HepG2 (cell line): Measurements from ENCODE around the gene MAN2B2. TPM values are rescaled to one million over a fixed set of nuclear protein-coding genes. Genes with fewer than 3 reads are reported as not detected.

ENCODE experiments used
- ATAC-seq: fragments of 200-7000 bp; cut with Tn5 transposase; 3 replicates; pipeline ENCODE4 v1.9.1; 2020; ENCODE audit warnings: mild to moderate bottlenecking, moderate library complexity
- BruUV-seq: library from RNA; stranded (reverse); fragments of 400-500 nt; replicated peaks from 2 replicates; lab custom pipeline; 2021; lab: Mats Ljungman, UMichigan
- CTCF ChIA-PET: fragments of 300-600 bp; formaldehyde crosslinking; extraction: SDS; loops from one replicate; lab custom pipeline; 2021; ENCODE audit warnings: low total read pairs, inconsistent platforms, low intra/inter-chr PET ratio; lab: Yijun Ruan, JAX
- POLR2A ChIA-PET: fragments of 350-600 bp; sonication (Branson Sonifier 250); formaldehyde crosslinking; loops from one replicate; lab custom pipeline; 2020; ENCODE audit warnings: antibody characterized with exemption, inconsistent platforms; lab: Yijun Ruan, JAX
- DNase-seq: peaks from one replicate; pipeline ENCODE4 v3.0.0-alpha.2; 2015; ENCODE audit warnings: low spot score
- FAIRE-seq: peaks from 3 replicates; lab custom pipeline; 2011; peaks lifted over from hg19 to GRCh38; lab: Jason Lieb, UNC
- H2AFZ ChIP-seq: one replicate; pipeline ENCODE4 v1.6.1; 2011; ENCODE audit warnings: low read length, inconsistent platforms
- H3K27ac ChIP-seq: fragments of 300-600 bp; 3 replicates; pipeline ENCODE4 v1.8.0; 2011; ENCODE audit warnings: mixed run types, mild to moderate bottlenecking, mixed read lengths, low read length, inconsistent platforms; ENCODE audit not compliant: insufficient read depth; ENCODE audit errors: extremely low read length
- H3K27me3 ChIP-seq, 2 experiments: fragments of 200-600 bp in 1 of 2; 2 replicates in 1 of 2; 3 replicates in 1 of 2; pipeline versions ENCODE4 v1.6.0 to v1.8.0; 2011; ENCODE audit warnings: low read length in 2 of 2, mild to moderate bottlenecking in 2 of 2, moderate library complexity in 2 of 2, inconsistent platforms in 1 of 2; ENCODE audit not compliant: insufficient read depth in 2 of 2, control insufficient read depth in 1 of 2
- H3K36me3 ChIP-seq, 2 experiments: fragments of 200-600 bp in 1 of 2; replicated peaks in 1 of 2; 2 replicates in 1 of 2; 3 replicates in 1 of 2; pipeline versions ENCODE4 v1.5.1 to v1.8.0; 2011; ENCODE audit warnings: low read length in 2 of 2, inconsistent platforms in 1 of 2; ENCODE audit not compliant: insufficient read depth in 2 of 2, control insufficient read depth in 1 of 2
- H3K4me1 ChIP-seq: 2 replicates; pipeline ENCODE4 v1.5.1; 2012; ENCODE audit warnings: low read length, inconsistent platforms; ENCODE audit not compliant: insufficient read depth
- H3K4me2 ChIP-seq: 2 replicates; pipeline ENCODE4 v1.6.0; 2011; ENCODE audit warnings: low read depth, low read length, inconsistent platforms
- H3K4me3 ChIP-seq, 3 experiments: fragments of 200-600 bp in 1 of 3; sonication (generic), shearing (Covaris generic) in 1 of 3; replicated peaks in 1 of 3; 2 replicates each; pipeline ENCODE4 v1.5.1; 2011 to 2016; ENCODE audit warnings: low read length in 3 of 3, inconsistent platforms in 2 of 3, low read depth in 2 of 3, mild to moderate bottlenecking in 2 of 3, control low read depth in 1 of 3, mixed read lengths in 1 of 3; ENCODE audit not compliant: insufficient read depth in 1 of 3
- H3K79me2 ChIP-seq: one replicate; pipeline ENCODE4 v1.6.1; 2011; ENCODE audit warnings: low read length, inconsistent platforms; ENCODE audit not compliant: insufficient read depth
- H3K9ac ChIP-seq: 2 replicates; pipeline ENCODE4 v1.6.0; 2011; ENCODE audit warnings: mild to moderate bottlenecking, low read depth, low read length, inconsistent platforms; ENCODE audit not compliant: insufficient read depth
- H3K9me3 ChIP-seq: 2 replicates; pipeline ENCODE4 v1.5.1; 2012; ENCODE audit warnings: mild to moderate bottlenecking, low read length
- H4K20me1 ChIP-seq: 2 replicates; pipeline ENCODE4 v1.6.0; 2011; ENCODE audit warnings: inconsistent platforms, mild to moderate bottlenecking, low read length, moderate library complexity; ENCODE audit not compliant: insufficient read depth
- ARNTL ChIP-seq: sonication (generic); formaldehyde crosslinking; IDR thresholded peaks from 2 replicates; pipeline ENCODE4 v1.4.0; 2020; ENCODE audit warnings: mild to moderate bottlenecking, missing genetic modification reagents
- CCDC6 ChIP-seq: sonication (generic); formaldehyde crosslinking; IDR thresholded peaks from 2 replicates; pipeline ENCODE4 v1.8.1; 2022; ENCODE audit warnings: mild to moderate bottlenecking, missing genetic modification reagents, moderate library complexity
- CREM ChIP-seq, 2 experiments: sonication (generic) in 1 of 2; formaldehyde crosslinking in 1 of 2; IDR thresholded peaks; 2 replicates each; pipeline versions ENCODE4 v1.4.0 to v1.6.1; 2016 to 2020; ENCODE audit warnings: antibody characterized with exemption in 1 of 2, mild to moderate bottlenecking in 1 of 2, missing genetic modification reagents in 1 of 2
- FOXJ3 ChIP-seq: sonication (generic); formaldehyde crosslinking; IDR thresholded peaks from 2 replicates; pipeline ENCODE4 v1.4.0; 2020; ENCODE audit warnings: missing genetic modification reagents, mild to moderate bottlenecking, borderline replicate concordance
- MED13 ChIP-seq: sonication (generic); formaldehyde crosslinking; IDR thresholded peaks from 2 replicates; pipeline ENCODE4 v1.5.0; 2020; ENCODE audit warnings: missing genetic modification reagents
- NAIF1 ChIP-seq: sonication (generic); formaldehyde crosslinking; IDR thresholded peaks from 2 replicates; pipeline ENCODE4 v1.5.0; 2020; ENCODE audit warnings: mild to moderate bottlenecking, missing genetic modification reagents, borderline replicate concordance
- NR2C2 ChIP-seq: sonication (generic); formaldehyde crosslinking; IDR thresholded peaks from 2 replicates; pipeline ENCODE4 v1.4.0; 2020; ENCODE audit warnings: missing genetic modification reagents, mild to moderate bottlenecking, moderate library complexity, borderline replicate concordance
- RORA ChIP-seq: sonication (generic); formaldehyde crosslinking; IDR thresholded peaks from 2 replicates; pipeline ENCODE4 v1.5.0; 2020; ENCODE audit warnings: mild to moderate bottlenecking, missing genetic modification reagents, moderate library complexity
- SSRP1 ChIP-seq: IDR thresholded peaks from 2 replicates; pipeline ENCODE4 v1.6.1; 2016; ENCODE audit warnings: control low read depth
- TOPORS ChIP-seq: sonication (generic); formaldehyde crosslinking; IDR thresholded peaks from 2 replicates; pipeline ENCODE4 v1.8.0; 2023; ENCODE audit warnings: mild to moderate bottlenecking, missing genetic modification reagents
- ZFP36 ChIP-seq: fragments of 150-350 bp; IDR thresholded peaks from 2 replicates; pipeline ENCODE4 v1.6.1; 2018; ENCODE audit warnings: borderline replicate concordance, low read length, low read depth; ENCODE audit not compliant: partially characterized antibody
- ZNF446 ChIP-seq: sonication (generic); formaldehyde crosslinking; IDR thresholded peaks from 2 replicates; pipeline ENCODE4 v1.5.0; 2020; ENCODE audit warnings: mild to moderate bottlenecking, missing genetic modification reagents
- ZNF557 ChIP-seq: sonication (generic); formaldehyde crosslinking; IDR thresholded peaks from 2 replicates; pipeline ENCODE4 v1.4.0; 2020; ENCODE audit warnings: missing genetic modification reagents
- ZNF678 ChIP-seq: sonication (generic); formaldehyde crosslinking; IDR thresholded peaks from 2 replicates; pipeline ENCODE4 v1.4.0; 2020; ENCODE audit warnings: mild to moderate bottlenecking, missing genetic modification reagents
- ZNF724P ChIP-seq: sonication (generic); formaldehyde crosslinking; IDR thresholded peaks from 2 replicates; pipeline ENCODE4 v1.8.0; 2022; ENCODE audit warnings: missing genetic modification reagents, borderline replicate concordance
- ZNF891 ChIP-seq: sonication (generic); formaldehyde crosslinking; IDR thresholded peaks from 2 replicates; pipeline ENCODE4 v1.5.0; 2020; ENCODE audit warnings: mild to moderate bottlenecking, missing genetic modification reagents
- WGBS: methylation state at CpG from one replicate; pipeline ENCODE4 v1.1.6; 2017; ENCODE audit warnings: low lambda C conversion rate; 5-methylcytosine and 5-hydroxymethylcytosine counted together
- in situ Hi-C: cut with HindIII; loops from 2 replicates; pipeline ENCODE4 v1.10.0; 2017; ENCODE audit warnings: low pct_unique_long_range_greater_than_20kb; ENCODE audit not compliant: extremely low pct_ligation_motif_present
- intact Hi-C: fragments of 100-400 bp; cut with micrococcal nuclease; formaldehyde crosslinking; loops from one replicate; pipeline ENCODE4 v1.10.0; 2022; ENCODE audit not compliant: unreplicated experiment
- polyA plus RNA-seq, 8 experiments: library from polyadenylated mRNA; depleted of rRNA in 3 of 8; stranded (reverse) in 7 of 8; unstranded in 1 of 8; fragments of >200 nt; fragmentation: Illumina TruSeq in 4 of 8; extraction: Trizol in 4 of 8; gene quantifications; 2 replicates each; pipeline versions ENCODE4 v1.2.1 to v1.2.3, GENCODE V29; 2011 to 2016; ENCODE audit warnings: low read depth in 4 of 8, missing spikeins in 1 of 8, mixed read lengths in 1 of 8; ENCODE audit not compliant: insufficient read depth in 1 of 8
- total RNA-seq, 5 experiments: library from RNA; depleted of rRNA; stranded (reverse); fragments of >200 nt; fragmentation: Illumina TruSeq; extraction: Trizol; gene quantifications; 2 replicates each; pipeline ENCODE4 v1.2.3, GENCODE V29; 2016; ENCODE audit warnings: low read depth in 1 of 5
- TF ChIP-seq, protein P1 (sequence below): sonication (generic); formaldehyde crosslinking; IDR thresholded peaks from 2 replicates; pipeline ENCODE4 v1.8.1; 2022; ENCODE audit warnings: mild to moderate bottlenecking, missing genetic modification reagents
- TF ChIP-seq, protein P2 (sequence below): sonication (generic); formaldehyde crosslinking; conservative IDR thresholded peaks from 2 replicates; pipeline ENCODE4 v1.4.0; 2020; ENCODE audit warnings: missing genetic modification reagents
- TF ChIP-seq, protein P3 (sequence below): sonication (generic); formaldehyde crosslinking; IDR thresholded peaks from 2 replicates; pipeline ENCODE4 v1.5.0; 2020; ENCODE audit warnings: mild to moderate bottlenecking, missing genetic modification reagents, moderate library complexity

Gene MAN2B2
- total and polyA plus RNA-seq, 2 of the 13 experiments (the other 11 are each of a cell fraction or from before 2014, with no cell fraction given): 4.8 to 5.4 TPM

DNA sequence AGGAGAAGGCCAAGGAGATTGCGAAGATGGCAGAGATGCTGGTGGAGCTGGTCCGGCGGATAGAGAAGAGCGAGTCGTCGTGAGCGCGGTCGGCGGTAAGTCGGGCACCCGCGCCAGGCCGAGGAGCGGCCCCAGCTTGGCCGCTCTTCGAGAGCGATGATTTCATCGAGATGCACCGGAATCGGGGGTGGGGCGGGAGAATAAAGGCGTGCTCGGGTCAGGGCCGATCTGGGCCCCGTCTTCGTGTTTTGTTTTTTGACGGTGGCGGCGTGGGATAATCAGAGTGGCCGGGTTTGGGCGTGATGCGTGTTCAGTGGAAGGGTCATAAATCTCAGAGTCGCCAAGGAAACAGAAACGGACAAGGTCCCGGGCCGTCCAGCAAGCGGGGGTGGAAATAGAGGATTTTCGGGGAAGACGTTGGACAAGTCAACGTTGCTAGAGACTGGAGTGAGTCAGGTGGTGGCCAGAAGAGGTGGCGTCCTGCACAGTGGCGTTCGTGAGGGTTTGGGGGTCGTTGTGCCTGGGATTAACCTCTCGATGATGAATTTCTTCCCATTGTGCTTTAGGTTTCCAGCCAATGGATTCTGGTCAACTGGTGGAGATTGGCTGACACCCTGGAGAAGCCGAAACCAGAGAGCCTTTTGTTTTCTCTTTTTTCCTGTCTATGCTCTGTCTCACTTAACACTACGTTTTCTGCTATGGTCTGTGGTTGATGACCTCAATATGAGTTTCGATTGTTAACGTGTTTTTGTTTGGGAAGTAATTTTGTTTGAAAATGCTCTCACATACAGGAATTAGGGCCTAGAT, 66.4 kb downstream of the MAN2B2 start:
- no TSS peak for BruUV-seq
- H2AFZ ChIP-seq: no peak overlapping the region
- H3K9ac ChIP-seq: peak overlapping the region; percentile 90
- FAIRE-seq (no peak), DNase-seq (no peak), ATAC-seq (peak; percentile 54)
- H3K4me1 ChIP-seq: peaks cover 38% of the 10 kb centered on the region
- H3K27me3 ChIP-seq: no peaks in the 10 kb centered on the region; a peak in 1 of 5 replicates
- under 1% methylated on average over 35 of the region's 50 CpGs for WGBS
- CTCF ChIA-PET: no interaction called here
- peak overlapping the region; percentile 84 for H3K27ac ChIP-seq
- POLR2A ChIA-PET: interaction anchor here (0.6 to 4.2 kb wide), 13 partner anchors 8 to 1558 kb away, joined by 3 to 36 read pairs (median 4); partner anchors contain the start of genes BLOC1S4, MAN2B2, S100P and SH3TC1
- H3K4me3 ChIP-seq: peak overlapping the region; percentile 67 to 91 (median 74)
- H3K4me2 ChIP-seq: peak overlapping the region; percentile 77
- H3K79me2 ChIP-seq: peaks cover 33% of the 10 kb centered on the region
- peaks cover 0 to 17% of the 10 kb centered on the region in 2 experiments; a peak in 2 of 5 replicates for H3K36me3 ChIP-seq
- intact Hi-C loops: loop anchor here (5.0 kb wide), 1 partner anchor 46 kb away; no protein-coding TSS in a partner anchor
- no peaks in the 10 kb centered on the region for H3K9me3 ChIP-seq
- peaks cover 13% of the 10 kb centered on the region for H4K20me1 ChIP-seq
- in situ Hi-C loops: no loop called here
- TF ChIP-seq CREM (IDR thresholded peaks at IDR 0.05) (no peak), CREM (CRISPR knock-in tag; IDR thresholded peaks at IDR 0.05) (no peak), ZNF557 (CRISPR knock-in tag) (no peak), ARNTL (CRISPR knock-in tag) (peak; percentile 35; the same call in 1 of the 2 replicates), ZNF678 (CRISPR knock-in tag) (0 out of 2 replicates have a peak, but pooled peaks have one; percentile 50), MED13 (0 out of 2 replicates have a peak, but pooled peaks have one; percentile 30), ZNF724P (0 out of 2 replicates have a peak, but pooled peaks have one; percentile 25), RORA (no peak), ZFP36 (no peak), ZNF891 (CRISPR knock-in tag) (0 out of 2 replicates have a peak, but pooled peaks have one; percentile 0), CCDC6 (CRISPR knock-in tag) (0 out of 2 replicates have a peak, but pooled peaks have one; percentile 1), ZNF446 (CRISPR knock-in tag) (0 out of 2 replicates have a peak, but pooled peaks have one; percentile 18), NAIF1 (CRISPR knock-in tag) (0 out of 2 replicates have a peak, but pooled peaks have one; percentile 8), SSRP1 (CRISPR knock-in tag) (0 out of 2 replicates have a peak, but pooled peaks have one; percentile 13), NR2C2 (CRISPR knock-in tag) (peak; percentile 9; the same call in 1 of the 2 replicates), FOXJ3 (CRISPR knock-in tag) (peak; percentile 27; the same call in 1 of the 2 replicates), TOPORS (CRISPR knock-in tag) (0 out of 2 replicates have a peak, but pooled peaks have one; percentile 1)
- TF ChIP-seq, protein P1, sequence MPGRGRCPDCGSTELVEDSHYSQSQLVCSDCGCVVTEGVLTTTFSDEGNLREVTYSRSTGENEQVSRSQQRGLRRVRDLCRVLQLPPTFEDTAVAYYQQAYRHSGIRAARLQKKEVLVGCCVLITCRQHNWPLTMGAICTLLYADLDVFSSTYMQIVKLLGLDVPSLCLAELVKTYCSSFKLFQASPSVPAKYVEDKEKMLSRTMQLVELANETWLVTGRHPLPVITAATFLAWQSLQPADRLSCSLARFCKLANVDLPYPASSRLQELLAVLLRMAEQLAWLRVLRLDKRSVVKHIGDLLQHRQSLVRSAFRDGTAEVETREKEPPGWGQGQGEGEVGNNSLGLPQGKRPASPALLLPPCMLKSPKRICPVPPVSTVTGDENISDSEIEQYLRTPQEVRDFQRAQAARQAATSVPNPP: 0 out of 2 replicates have a peak, but pooled peaks have one; percentile 7
- TF ChIP-seq, protein P2, sequence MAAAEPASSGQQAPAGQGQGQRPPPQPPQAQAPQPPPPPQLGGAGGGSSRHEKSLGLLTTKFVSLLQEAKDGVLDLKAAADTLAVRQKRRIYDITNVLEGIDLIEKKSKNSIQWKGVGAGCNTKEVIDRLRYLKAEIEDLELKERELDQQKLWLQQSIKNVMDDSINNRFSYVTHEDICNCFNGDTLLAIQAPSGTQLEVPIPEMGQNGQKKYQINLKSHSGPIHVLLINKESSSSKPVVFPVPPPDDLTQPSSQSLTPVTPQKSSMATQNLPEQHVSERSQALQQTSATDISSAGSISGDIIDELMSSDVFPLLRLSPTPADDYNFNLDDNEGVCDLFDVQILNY (CRISPR knock-in tag): no peak
- TF ChIP-seq, protein P3, sequence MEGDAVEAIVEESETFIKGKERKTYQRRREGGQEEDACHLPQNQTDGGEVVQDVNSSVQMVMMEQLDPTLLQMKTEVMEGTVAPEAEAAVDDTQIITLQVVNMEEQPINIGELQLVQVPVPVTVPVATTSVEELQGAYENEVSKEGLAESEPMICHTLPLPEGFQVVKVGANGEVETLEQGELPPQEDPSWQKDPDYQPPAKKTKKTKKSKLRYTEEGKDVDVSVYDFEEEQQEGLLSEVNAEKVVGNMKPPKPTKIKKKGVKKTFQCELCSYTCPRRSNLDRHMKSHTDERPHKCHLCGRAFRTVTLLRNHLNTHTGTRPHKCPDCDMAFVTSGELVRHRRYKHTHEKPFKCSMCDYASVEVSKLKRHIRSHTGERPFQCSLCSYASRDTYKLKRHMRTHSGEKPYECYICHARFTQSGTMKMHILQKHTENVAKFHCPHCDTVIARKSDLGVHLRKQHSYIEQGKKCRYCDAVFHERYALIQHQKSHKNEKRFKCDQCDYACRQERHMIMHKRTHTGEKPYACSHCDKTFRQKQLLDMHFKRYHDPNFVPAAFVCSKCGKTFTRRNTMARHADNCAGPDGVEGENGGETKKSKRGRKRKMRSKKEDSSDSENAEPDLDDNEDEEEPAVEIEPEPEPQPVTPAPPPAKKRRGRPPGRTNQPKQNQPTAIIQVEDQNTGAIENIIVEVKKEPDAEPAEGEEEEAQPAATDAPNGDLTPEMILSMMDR (CRISPR knock-in tag): peak; percentile 10; the same call in 1 of the 2 replicates
